ENCODE measurements around the gene KANK3. TPM values are rescaled to one million over a fixed set of nuclear protein-coding genes. Genes with fewer than 3 reads are reported as not detected.

The KANK3 gene
- total RNA-seq, 1 donor, result not detected

GRCh38 chr19:8361921-8362793 lies 19.1 kb upstream of the KANK3 start:
- Histone ChIP-seq H3K27ac (ENCODE audit: low read depth, low read length) (peak overlapping the region; percentile 88), H3K4me2 (ENCODE audit: insufficient read depth, low read length) (peak overlapping the region; percentile 52), H2AFZ (ENCODE audit: low read length) (no peak overlapping the region), H3K36me3 (ENCODE audit: insufficient read depth, low read length) (no peaks in the 10 kb centered on the region), H3K9me3 (ENCODE audit: low read depth, low read length) (no peaks in the 10 kb centered on the region), H3K4me3 (ENCODE audit: insufficient read depth, low read length) (no peak overlapping the region), H3K79me2 (ENCODE audit: insufficient read depth, low read length) (no peaks in the 10 kb centered on the region), H3K4me1 (ENCODE audit: insufficient read depth, low read length) (peaks cover 39% of the 10 kb centered on the region), H3K27me3 (ENCODE audit: insufficient read depth, low read length) (no peaks in the 10 kb centered on the region), H4K20me1 (ENCODE audit: insufficient read depth, low read length) (peaks cover 15% of the 10 kb centered on the region)
- TF ChIP-seq, protein P1, sequence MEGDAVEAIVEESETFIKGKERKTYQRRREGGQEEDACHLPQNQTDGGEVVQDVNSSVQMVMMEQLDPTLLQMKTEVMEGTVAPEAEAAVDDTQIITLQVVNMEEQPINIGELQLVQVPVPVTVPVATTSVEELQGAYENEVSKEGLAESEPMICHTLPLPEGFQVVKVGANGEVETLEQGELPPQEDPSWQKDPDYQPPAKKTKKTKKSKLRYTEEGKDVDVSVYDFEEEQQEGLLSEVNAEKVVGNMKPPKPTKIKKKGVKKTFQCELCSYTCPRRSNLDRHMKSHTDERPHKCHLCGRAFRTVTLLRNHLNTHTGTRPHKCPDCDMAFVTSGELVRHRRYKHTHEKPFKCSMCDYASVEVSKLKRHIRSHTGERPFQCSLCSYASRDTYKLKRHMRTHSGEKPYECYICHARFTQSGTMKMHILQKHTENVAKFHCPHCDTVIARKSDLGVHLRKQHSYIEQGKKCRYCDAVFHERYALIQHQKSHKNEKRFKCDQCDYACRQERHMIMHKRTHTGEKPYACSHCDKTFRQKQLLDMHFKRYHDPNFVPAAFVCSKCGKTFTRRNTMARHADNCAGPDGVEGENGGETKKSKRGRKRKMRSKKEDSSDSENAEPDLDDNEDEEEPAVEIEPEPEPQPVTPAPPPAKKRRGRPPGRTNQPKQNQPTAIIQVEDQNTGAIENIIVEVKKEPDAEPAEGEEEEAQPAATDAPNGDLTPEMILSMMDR (IDR thresholded peaks at IDR 0.05; ENCODE audit: extremely low read depth, low read depth, low read length), result no peak
- peak; percentile 98 for DNase-seq (ENCODE audit: insufficient read length, low spot score, missing footprints)

GRCh38 chr19:8360196-8360595 lies 17.1 kb upstream of the KANK3 start:
- H3K4me1 ChIP-seq (ENCODE audit: insufficient read depth, low read length), result peaks cover 36% of the 10 kb centered on the region
- TF ChIP-seq, protein P1 (IDR thresholded peaks at IDR 0.05; ENCODE audit: extremely low read depth, low read depth, low read length), result no peak
- no peak overlapping the region for H3K4me3 ChIP-seq (ENCODE audit: insufficient read depth, low read length)
- H3K36me3 ChIP-seq (ENCODE audit: insufficient read depth, low read length), result no peaks in the 10 kb centered on the region
- H4K20me1 ChIP-seq (ENCODE audit: insufficient read depth, low read length), result no peaks in the 10 kb centered on the region
- H3K27me3 ChIP-seq (ENCODE audit: insufficient read depth, low read length), result no peaks in the 10 kb centered on the region
- no peak for DNase-seq (ENCODE audit: insufficient read length, low spot score, missing footprints)
- no peaks in the 10 kb centered on the region for H3K9me3 ChIP-seq (ENCODE audit: low read depth, low read length)
- no peaks in the 10 kb centered on the region for H3K79me2 ChIP-seq (ENCODE audit: insufficient read depth, low read length)
- H2AFZ ChIP-seq (ENCODE audit: low read length), result no peak overlapping the region
- no peak overlapping the region for H3K4me2 ChIP-seq (ENCODE audit: insufficient read depth, low read length)
- no peak overlapping the region for H3K27ac ChIP-seq (ENCODE audit: low read depth, low read length)

DNA sequence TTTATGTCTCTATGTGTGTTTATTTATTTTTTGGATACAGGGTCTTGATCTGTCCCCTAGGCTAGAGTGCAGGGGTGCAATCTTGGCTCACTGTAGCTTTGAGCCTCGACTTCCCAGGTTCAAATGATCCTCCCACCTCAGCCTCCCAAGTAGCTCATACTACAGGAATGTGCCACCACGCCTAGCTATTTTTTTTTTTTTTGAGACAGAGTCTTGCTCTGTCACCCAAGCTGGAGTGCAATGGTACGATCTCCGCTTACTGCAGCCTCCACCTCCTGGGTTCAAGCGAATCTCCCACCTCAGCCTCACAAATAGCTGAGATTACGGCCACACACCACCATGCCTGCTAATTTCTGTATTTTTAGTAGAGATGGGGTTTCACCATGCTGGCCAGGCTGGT lies 15.9 kb upstream of the KANK3 start:
- H3K4me1 ChIP-seq (ENCODE audit: insufficient read depth, low read length), result peaks cover 40% of the 10 kb centered on the region
- no peaks in the 10 kb centered on the region for H4K20me1 ChIP-seq (ENCODE audit: insufficient read depth, low read length)
- no peak overlapping the region for H3K27ac ChIP-seq (ENCODE audit: low read depth, low read length)
- no peak for DNase-seq (ENCODE audit: insufficient read length, low spot score, missing footprints)
- H3K36me3 ChIP-seq (ENCODE audit: insufficient read depth, low read length), result no peaks in the 10 kb centered on the region
- TF ChIP-seq, protein P1 (IDR thresholded peaks at IDR 0.05; ENCODE audit: extremely low read depth, low read depth, low read length), result no peak
- H3K4me3 ChIP-seq (ENCODE audit: insufficient read depth, low read length), result no peak overlapping the region
- H2AFZ ChIP-seq (ENCODE audit: low read length), result no peak overlapping the region
- H3K27me3 ChIP-seq (ENCODE audit: insufficient read depth, low read length), result no peaks in the 10 kb centered on the region
- no peak overlapping the region for H3K4me2 ChIP-seq (ENCODE audit: insufficient read depth, low read length)
- H3K9me3 ChIP-seq (ENCODE audit: low read depth, low read length), result no peaks in the 10 kb centered on the region
- no peaks in the 10 kb centered on the region for H3K79me2 ChIP-seq (ENCODE audit: insufficient read depth, low read length)

DNA sequence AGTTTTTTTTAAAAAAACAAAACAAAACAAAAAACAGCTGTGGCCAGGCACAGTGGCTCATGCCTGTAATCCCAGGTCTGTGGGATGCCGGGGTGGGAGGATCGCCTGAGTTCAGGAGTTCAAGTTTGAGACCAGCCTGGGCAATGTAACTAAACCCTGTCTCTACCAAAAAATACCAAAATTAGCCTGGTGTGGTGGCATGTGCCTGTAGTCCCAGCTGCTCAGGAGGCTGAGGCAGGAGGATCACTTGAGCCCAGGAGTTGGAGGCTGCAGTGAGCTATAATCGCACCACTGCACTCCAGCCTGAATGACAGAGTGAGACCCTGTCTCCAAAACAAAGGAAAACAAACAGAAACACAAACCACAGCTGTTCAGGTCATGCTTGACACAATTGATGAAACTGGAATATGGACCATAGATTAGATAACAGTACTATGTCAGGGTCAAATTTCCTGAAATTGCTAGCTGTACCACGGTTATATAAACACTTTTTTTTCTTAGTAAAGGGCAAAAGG lies 14.0 kb upstream of the KANK3 start:
- H3K36me3 ChIP-seq (ENCODE audit: insufficient read depth, low read length), result no peaks in the 10 kb centered on the region
- DNase-seq (ENCODE audit: insufficient read length, low spot score, missing footprints), result no peak
- no peaks in the 10 kb centered on the region for H3K9me3 ChIP-seq (ENCODE audit: low read depth, low read length)
- TF ChIP-seq, protein P1 (IDR thresholded peaks at IDR 0.05; ENCODE audit: extremely low read depth, low read depth, low read length), result no peak
- H3K79me2 ChIP-seq (ENCODE audit: insufficient read depth, low read length), result no peaks in the 10 kb centered on the region
- H3K4me2 ChIP-seq (ENCODE audit: insufficient read depth, low read length), result no peak overlapping the region
- no peaks in the 10 kb centered on the region for H4K20me1 ChIP-seq (ENCODE audit: insufficient read depth, low read length)
- H3K4me3 ChIP-seq (ENCODE audit: insufficient read depth, low read length), result no peak overlapping the region
- peaks cover 35% of the 10 kb centered on the region for H3K4me1 ChIP-seq (ENCODE audit: insufficient read depth, low read length)
- H2AFZ ChIP-seq (ENCODE audit: low read length), result no peak overlapping the region
- no peak overlapping the region for H3K27ac ChIP-seq (ENCODE audit: low read depth, low read length)
- H3K27me3 ChIP-seq (ENCODE audit: insufficient read depth, low read length), result no peaks in the 10 kb centered on the region

Measured in osteoblast (primary cell).